GM12874 (cell line): ENCODE data around the gene MYF6.

Experiments used
- TF ChIP-seq, protein P1 (sequence below): IDR thresholded peaks from 2 replicates; pipeline ENCODE4 v1.5.1; 2011; ENCODE audit warnings: low read depth, mild to moderate bottlenecking, control low read depth, low read length, moderate library complexity; ENCODE audit not compliant: insufficient read depth

MYF6 gene

DNA sequence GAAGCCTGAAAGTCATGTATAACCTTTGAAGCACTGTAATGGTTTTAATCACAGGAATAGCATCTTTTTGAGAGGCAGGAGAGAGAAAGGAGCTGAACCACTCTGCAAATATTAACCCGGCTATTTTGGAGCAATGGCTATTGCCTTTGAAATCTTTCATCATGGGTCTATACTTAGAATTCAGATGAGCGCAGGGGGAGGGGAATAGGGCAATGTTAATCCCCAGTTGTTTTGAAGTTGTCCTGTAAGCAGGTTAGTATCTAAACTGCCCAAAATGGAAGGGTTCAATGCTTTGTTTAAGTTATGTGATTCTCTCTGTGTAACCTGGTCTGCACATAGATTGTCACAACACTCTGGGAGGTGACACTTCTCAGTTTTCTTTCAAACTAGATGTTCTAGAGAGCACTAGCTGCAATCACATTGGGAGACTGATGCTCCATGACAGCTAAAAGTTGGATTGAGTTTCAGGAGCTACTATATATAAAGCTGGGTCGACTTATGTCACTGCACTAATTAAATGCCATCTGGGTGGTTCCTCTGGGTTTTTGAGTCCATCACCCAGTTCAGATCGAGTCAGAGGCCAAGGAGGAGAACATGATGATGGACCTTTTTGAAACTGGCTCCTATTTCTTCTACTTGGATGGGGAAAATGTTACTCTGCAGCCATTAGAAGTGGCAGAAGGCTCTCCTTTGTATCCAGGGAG is at the start of gene MYF6:
TSS of gene MYF6 (plus strand) at position 509 of the 704 bp plus-strand sequence. CDS start at position 595, 86 bp downstream.
- TF ChIP-seq, protein P1, sequence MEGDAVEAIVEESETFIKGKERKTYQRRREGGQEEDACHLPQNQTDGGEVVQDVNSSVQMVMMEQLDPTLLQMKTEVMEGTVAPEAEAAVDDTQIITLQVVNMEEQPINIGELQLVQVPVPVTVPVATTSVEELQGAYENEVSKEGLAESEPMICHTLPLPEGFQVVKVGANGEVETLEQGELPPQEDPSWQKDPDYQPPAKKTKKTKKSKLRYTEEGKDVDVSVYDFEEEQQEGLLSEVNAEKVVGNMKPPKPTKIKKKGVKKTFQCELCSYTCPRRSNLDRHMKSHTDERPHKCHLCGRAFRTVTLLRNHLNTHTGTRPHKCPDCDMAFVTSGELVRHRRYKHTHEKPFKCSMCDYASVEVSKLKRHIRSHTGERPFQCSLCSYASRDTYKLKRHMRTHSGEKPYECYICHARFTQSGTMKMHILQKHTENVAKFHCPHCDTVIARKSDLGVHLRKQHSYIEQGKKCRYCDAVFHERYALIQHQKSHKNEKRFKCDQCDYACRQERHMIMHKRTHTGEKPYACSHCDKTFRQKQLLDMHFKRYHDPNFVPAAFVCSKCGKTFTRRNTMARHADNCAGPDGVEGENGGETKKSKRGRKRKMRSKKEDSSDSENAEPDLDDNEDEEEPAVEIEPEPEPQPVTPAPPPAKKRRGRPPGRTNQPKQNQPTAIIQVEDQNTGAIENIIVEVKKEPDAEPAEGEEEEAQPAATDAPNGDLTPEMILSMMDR = no peak

DNA sequence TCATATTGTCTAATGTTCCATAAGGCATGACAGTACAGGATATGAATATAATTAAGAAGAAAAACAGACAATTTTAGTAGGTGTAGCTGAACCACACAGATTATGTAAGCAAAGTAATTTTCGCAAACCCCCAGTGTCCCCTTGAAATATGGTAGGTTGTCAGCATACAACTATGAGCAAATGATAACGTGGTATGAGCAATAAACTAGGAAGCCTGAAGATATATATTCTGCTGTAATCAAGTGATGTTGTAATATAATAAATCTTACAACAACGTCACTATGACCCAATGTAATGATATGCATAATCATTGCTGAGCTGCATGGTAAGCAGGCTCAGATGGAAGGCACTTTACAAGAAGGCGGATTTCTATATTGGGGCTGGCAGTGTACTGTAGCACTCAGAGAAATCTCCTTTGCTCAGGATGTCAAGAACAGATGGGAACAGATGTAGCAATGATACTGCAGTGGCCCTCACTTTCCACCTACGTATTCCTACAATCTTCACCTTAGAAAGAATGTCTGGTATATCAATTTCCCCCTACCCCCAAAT is 47.8 kb upstream of the MYF6 start:
- TF ChIP-seq, protein P1 = no peak

DNA sequence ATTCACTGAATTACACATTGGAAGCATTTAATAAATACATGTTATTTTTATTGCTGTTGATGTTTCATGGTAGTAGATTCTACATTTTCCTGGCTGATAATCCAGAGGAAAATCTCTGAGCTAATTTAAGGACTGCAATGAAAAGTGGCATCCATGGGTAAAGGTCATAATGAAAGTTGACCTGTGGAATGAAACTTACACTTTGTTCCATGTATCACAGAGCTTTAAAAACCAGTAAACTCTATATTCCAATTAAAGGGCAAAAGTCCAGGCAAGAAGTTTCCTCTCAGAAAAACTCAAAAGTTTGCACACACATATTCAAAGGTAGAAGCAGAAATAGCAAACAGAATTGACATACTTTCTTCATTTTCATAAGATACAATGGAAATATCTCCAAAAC is 44.8 kb upstream of the MYF6 start:
- TF ChIP-seq, protein P1 = no peak

DNA sequence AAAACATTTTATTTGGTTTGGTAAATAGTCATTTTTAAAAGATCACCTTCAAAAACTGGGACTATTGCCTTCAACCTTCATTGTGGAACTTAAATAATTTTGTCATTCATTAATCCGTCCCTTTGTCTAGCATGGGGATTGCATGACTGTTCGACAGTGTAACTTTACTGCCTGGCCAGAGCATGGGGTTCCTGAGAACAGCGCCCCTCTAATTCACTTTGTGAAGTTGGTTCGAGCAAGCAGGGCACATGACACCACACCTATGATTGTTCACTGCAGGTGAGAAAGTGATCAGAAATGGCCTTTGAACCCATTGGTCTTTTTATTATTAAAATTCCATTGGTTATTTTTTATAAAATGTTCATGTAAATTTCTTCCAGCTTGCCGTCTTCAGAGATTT is 37.2 kb upstream of the MYF6 start:
- TF ChIP-seq, protein P1 = no peak

DNA sequence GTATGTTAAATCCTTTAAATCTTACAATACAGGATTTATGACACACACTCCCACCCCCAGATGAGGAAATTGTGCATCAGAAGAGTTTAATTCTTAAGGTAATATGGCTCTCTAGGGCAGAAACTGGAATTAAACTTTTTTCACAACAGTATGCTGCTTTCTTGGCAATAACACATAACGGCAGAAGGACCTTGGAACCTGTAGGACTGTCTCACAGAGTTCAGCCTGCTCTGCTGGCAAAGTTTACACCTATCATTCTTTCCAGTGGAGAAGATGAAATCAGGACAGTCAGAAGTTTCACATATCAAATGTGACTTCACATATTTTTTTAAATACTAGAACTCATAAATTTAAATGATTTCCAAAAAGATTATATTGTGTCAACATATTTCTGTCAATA is 30.6 kb upstream of the MYF6 start:
- TF ChIP-seq, protein P1 = no peak

DNA sequence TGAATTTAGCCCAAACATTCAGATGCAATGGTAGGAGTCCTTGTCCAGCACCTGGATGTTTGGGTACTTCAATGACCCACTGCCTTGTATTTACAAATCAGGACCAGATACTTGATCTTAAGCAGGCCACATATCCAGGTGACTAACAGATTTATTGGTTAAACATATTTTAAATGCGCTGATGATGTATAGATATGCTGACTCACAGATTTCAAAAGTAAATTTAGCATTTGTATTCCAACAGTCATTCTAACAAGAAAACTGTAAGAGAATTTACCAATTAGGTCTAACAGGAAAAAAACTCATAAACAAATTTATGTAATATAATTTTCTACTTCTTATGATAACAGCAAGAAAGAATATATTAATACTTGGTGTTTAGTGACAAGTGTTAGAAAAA is 29.4 kb upstream of the MYF6 start:
- TF ChIP-seq, protein P1 = no peak

DNA sequence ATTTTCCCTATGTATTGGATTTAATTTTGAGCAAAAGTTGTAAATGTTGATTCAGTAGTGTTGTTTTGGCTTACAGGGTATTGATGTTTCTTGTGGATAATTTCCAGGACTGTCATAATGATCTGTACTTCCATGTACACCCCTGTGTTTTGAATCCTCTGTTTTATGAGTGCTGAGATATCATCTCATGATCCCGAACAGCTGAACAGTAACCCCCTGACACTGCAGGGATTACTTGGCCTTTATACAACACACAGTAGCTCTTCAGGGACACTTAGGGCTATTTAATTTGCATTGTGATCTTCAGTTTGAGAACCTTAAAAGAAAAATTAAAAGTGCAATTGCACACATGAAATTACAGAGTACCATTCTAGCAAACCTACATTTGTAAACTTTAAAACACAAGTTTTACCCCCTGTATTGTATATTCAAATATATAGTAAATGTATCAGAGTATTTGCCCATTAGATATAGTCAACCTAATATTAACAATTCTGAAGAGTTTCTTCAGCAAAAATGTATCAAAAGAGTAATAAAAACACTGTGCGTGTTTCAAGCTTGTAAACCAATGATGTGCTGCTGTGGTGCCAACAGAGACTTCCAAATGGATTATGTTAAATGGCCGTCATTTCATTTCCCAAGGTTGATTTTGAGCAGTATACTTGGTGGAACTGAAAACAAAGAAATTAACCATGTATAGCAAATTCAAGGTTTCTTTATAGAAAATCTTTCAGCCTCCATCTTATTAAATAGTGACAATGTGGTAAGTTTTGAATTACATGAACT is 27.9 kb upstream of the MYF6 start:
- TF ChIP-seq, protein P1 = no peak
